GM20000 (cell line): ENCODE results near the gene PLAC9.
A peak's percentile ranks its signal among the peaks of the same experiment; 100 is the strongest.

ENCODE experiments used
- DNase-seq: peaks from one replicate; pipeline ENCODE4 v3.0.0; 2012; ENCODE audit warnings: low spot score
- TF ChIP-seq, protein P1 (sequence below): IDR thresholded peaks from 2 replicates; pipeline ENCODE4 v1.5.1; 2012; ENCODE audit warnings: mild to moderate bottlenecking, control low read depth; ENCODE audit errors: extremely low read depth, missing control alignments

Gene PLAC9

DNA sequence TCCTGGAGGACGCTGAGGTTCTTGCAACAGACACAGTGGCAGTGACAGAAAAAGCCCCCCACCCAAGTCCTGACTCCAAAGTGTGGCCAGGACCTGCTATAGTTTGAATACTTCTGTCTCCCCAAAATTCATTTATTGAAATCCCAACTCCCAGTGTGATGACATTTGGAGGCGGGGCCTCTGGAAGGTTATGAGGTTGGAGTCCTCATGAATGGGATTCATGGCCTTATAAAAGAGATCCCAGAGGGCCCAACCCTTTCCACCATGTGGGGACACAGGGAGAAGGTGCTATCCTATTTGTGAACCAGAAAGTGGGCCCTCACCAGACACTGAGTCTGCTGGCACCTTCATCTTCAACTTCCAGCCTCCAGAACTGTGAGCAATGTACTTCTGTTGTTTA lies 54.5 kb downstream of the PLAC9 start:
- no peak for DNase-seq
- TF ChIP-seq, protein P1, sequence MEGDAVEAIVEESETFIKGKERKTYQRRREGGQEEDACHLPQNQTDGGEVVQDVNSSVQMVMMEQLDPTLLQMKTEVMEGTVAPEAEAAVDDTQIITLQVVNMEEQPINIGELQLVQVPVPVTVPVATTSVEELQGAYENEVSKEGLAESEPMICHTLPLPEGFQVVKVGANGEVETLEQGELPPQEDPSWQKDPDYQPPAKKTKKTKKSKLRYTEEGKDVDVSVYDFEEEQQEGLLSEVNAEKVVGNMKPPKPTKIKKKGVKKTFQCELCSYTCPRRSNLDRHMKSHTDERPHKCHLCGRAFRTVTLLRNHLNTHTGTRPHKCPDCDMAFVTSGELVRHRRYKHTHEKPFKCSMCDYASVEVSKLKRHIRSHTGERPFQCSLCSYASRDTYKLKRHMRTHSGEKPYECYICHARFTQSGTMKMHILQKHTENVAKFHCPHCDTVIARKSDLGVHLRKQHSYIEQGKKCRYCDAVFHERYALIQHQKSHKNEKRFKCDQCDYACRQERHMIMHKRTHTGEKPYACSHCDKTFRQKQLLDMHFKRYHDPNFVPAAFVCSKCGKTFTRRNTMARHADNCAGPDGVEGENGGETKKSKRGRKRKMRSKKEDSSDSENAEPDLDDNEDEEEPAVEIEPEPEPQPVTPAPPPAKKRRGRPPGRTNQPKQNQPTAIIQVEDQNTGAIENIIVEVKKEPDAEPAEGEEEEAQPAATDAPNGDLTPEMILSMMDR: no peak

DNA sequence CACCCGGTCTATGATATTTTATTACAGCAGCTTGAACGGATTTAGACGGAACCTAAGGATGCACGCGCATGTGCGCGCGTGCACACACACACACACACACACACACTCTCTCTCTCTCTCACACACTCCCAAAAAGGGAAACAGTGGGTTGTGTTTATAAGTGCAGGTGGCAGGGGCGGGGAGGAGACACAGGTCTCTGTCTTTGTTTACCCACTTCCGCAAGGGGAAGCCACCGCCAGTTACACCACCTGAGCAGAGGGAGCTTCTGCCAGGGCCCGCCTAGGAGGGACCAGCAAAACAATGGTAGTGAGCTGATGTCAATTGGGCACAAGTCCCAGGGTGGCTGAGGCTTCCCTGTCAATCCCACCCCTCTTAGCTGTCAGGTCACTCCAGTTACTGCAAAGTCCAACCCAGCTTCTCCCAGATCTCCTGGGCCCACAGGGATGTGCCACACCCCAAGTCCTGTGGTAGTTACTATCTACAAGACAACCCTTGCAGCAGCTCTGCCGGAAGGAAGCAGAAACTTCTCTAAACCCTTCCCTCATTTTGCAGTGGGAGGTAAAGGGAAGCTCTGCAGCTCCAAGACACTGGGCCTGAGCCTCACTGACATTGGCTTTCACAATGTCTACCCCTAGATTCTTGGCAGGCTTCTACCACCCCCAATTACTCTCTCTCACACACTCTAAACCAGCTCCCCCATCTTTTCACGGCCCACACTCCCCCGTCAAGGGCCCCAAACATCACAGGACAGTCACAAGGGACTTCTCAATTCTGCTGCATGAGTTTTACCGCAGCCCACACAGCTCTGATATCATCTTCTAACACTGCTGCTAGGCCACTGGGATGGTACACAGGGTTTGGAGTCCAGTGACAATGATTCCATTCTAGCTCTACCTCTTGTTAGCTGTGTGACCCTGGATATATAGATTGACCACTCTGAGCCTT lies 55.2 kb downstream of the PLAC9 start:
- TF ChIP-seq, protein P1: no peak
- DNase-seq: peak; percentile 73

DNA sequence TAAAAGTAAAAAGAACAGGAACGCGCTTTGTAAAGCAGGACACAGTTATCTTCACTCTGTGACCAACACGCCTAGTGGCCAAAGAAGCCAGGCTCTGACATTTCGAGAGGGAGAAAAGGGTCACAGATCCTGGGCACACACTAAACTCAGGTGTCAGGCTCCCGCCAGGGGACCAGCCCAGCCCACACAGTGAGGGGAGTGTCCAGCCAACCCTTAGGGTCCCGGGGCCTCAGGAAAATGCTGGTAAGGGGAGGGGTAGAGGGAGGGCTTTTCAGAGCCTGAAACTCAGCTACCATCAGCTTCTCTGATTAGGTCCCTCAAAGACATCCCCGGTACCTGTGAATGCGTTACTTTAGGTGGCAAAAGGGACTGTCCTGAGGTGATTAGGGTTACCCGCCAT lies 56.2 kb downstream of the PLAC9 start:
- TF ChIP-seq, protein P1: no peak
- no peak for DNase-seq

DNA sequence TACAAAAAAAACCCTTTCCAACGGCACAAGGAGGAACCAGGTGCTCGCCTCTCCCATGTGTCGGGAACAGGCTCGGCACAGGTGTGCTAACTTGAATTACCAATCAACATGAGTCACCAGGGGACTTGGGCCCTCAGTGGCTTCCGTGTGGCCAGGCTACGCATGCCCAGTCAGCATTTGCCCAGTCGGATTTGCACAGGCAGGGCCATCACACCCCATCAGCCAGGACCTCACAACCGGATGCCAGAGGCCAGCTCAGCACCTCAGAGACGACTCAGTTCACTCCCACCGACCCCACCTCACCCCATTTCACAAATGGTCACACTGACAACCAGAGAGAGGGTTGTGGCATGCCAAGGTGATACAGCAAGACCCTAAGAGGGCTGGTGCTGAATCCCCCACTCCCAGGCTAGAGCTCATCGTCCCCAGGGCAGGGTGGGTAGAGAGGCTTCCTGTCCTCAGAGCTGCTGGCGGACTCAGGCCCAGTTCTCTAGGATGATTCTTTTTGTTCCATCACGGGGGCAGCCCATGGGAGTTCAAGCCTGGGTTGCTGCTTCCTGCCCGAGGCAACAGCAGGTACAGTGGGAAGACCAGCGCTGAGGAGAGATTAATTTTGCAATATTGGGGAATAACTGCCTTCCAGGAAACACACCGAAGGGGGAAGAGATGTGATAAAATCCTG lies 59.2 kb downstream of the PLAC9 start:
- TF ChIP-seq, protein P1: no peak
- no peak for DNase-seq

DNA sequence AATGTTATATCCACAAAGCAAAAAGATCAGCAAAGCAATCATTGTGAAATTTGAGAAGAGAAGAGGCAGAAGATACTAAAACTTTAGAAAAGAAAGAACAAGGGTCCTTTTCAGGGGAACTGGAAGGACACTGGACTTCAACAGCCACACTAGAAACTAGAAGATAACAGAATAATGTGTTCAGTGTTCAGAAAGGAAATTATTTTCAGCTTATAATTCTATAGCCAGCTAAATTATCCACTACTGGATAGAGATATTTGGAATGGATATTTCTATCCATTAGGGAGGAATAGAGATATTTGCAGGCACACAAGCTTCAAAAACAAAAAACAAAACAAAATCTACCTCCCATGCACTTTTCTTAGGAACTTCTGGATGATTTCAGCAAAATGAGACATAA lies 60.0 kb downstream of the PLAC9 start:
- DNase-seq: no peak
- TF ChIP-seq, protein P1: no peak

DNA sequence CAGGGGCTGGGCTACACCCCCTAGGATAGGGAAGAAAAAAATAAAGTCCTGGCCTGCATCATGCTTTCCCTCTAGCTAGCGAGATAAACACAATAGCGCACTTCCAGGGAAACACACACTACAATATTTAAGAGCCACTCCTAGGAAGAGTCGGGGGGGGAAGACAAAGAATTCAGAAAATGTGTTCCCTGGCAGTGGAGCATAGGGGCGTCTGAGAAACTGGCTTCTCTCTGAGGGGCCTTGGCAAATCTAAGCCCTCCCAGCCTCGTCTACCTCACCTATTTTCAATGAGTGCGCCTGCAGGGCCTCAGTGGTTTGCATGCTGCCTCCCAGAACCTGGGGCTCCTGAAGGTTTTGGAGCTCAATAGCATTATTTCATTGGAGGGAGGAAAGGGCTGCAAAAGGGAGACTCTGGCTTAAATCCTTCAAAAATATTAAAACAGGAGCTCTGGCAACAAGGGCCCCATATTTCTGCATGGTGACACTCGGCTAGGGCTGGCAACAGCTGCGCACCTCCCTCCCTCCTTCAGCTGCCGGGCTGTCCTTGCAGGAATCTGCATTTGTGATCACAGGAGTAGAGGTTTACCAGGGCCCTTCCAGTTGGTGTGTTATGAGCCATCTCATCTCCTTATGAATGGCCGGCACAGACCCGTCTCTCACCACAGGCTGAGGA lies 62.0 kb downstream of the PLAC9 start:
- DNase-seq: no peak
- TF ChIP-seq, protein P1: no peak
